Adipocyte (in vitro differentiated cells): ENCODE data around the gene ERO1A.

Source experiments
- DNase-seq: peaks from one replicate; pipeline ENCODE4 v3.0.0-alpha.2; 2015; ENCODE audit warnings: low read depth
- H3K27me3 ChIP-seq: replicated peaks from 2 replicates; pipeline ENCODE4 v1.7.0; 2013; ENCODE audit warnings: mild to moderate bottlenecking, low read length, moderate library complexity; ENCODE audit not compliant: control insufficient read depth, insufficient read depth
- H3K36me3 ChIP-seq: 2 replicates; pipeline ENCODE4 v1.7.0; 2013; ENCODE audit warnings: low read length, mild to moderate bottlenecking, moderate library complexity; ENCODE audit not compliant: control insufficient read depth, insufficient read depth, severe bottlenecking
- H3K4me1 ChIP-seq: 2 replicates; pipeline ENCODE4 v1.7.0; 2013; ENCODE audit warnings: mild to moderate bottlenecking, low read length, moderate library complexity; ENCODE audit not compliant: control insufficient read depth, insufficient read depth
- H3K4me3 ChIP-seq: 2 replicates; pipeline ENCODE4 v1.7.0; 2013; ENCODE audit warnings: mild to moderate bottlenecking, low read length, moderate library complexity
- H3K9ac ChIP-seq: 2 replicates; pipeline ENCODE4 v1.7.0; 2013; ENCODE audit warnings: mild to moderate bottlenecking, low read length, moderate library complexity
- H3K9me3 ChIP-seq: 2 replicates; pipeline ENCODE4 v1.7.0; 2013; ENCODE audit warnings: mild to moderate bottlenecking, low read length, moderate library complexity; ENCODE audit not compliant: control insufficient read depth

ERO1A gene

GRCh38 chr14:52724360-52724644, 28.9 kb upstream of the ERO1A start:
- Histone ChIP-seq H3K9ac (no peak overlapping the region), H3K9me3 (no peaks in the 10 kb centered on the region), H3K4me3 (no peak overlapping the region), H3K4me1 (no peaks in the 10 kb centered on the region), H3K27me3 (no peaks in the 10 kb centered on the region), H3K36me3 (peaks cover 95% of the 10 kb centered on the region)
- DNase-seq, result no peak

GRCh38 chr14:52723514-52724359, 28.4 kb upstream of the ERO1A start:
- Histone ChIP-seq H3K27me3 (no peaks in the 10 kb centered on the region), H3K36me3 (peaks cover 95% of the 10 kb centered on the region), H3K9me3 (no peaks in the 10 kb centered on the region), H3K9ac (no peak overlapping the region), H3K4me1 (no peaks in the 10 kb centered on the region), H3K4me3 (no peak overlapping the region)
- DNase-seq, result no peak

GRCh38 chr14:52716155-52716554, 20.8 kb upstream of the ERO1A start:
- DNase-seq, result no peak
- no peak overlapping the region for H3K4me3 ChIP-seq
- peaks cover 95% of the 10 kb centered on the region for H3K36me3 ChIP-seq
- H3K4me1 ChIP-seq, result peaks cover 8% of the 10 kb centered on the region
- no peaks in the 10 kb centered on the region for H3K27me3 ChIP-seq
- H3K9ac ChIP-seq, result no peak overlapping the region
- no peaks in the 10 kb centered on the region for H3K9me3 ChIP-seq

- Histone ChIP-seq H3K9ac (no peak overlapping the region), H3K9me3 (no peaks in the 10 kb centered on the region), H3K27me3 (no peaks in the 10 kb centered on the region), H3K4me1 (peaks cover 37% of the 10 kb centered on the region), H3K4me3 (no peak overlapping the region), H3K36me3 (peaks cover 82% of the 10 kb centered on the region)
- DNase-seq, result peak; percentile 30
These were observed 16.3 kb upstream of the ERO1A start for GRCh38 chr14:52711666-52712065.

DNA sequence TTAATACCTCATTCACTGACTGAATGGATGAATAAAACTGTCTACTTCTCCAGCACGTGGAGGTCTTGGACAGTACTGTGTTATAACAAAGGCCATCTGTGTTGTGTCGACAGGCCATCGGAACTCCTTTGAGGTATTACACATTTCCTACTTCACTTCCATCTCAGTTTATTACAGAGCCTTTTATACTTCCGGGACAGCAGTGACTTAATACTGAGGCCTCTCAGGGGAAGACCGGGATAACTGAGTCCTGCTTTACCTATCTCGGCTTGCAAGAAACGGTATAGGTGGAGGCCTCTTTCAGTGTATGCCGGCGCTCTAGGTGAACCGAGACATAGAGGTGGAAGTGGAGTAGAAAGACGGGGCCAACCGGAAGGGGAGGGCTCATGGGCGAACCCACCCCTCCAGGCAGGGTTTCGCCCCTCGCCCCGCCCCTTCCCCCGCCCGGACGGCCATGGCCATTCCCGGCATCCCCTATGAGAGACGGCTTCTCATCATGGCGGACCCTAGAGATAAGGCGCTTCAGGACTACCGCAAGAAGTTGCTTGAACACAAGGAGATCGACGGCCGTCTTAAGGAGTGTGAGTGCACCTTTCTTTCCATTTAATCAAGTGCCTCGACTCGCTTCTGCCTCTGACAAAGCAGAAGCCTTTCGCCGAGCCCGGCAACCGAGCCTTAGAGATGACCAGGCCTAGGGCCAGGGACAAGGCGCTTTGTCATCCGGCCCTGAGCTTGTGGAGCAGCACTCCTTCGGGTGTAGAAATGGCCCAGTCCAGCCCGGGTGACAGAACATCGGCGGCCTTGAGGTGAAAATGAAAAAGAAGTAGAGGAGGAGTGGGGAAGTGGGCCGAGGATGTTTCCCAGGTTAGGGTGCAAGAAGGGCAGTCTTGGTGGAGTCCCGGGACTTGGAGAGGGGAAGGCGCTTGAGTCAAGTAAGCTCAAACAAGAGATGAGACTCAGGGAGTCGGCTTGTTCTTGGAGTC, 11.7 kb upstream of the ERO1A start, which contains the start of gene PSMC6:
PSMC6 (plus strand) TSS at position 477 of the 983 bp plus-strand sequence; CDS start at position 497, 20 bp downstream.
- peak; percentile 97 for DNase-seq
- peaks cover 37% of the 10 kb centered on the region for H3K36me3 ChIP-seq

DNA sequence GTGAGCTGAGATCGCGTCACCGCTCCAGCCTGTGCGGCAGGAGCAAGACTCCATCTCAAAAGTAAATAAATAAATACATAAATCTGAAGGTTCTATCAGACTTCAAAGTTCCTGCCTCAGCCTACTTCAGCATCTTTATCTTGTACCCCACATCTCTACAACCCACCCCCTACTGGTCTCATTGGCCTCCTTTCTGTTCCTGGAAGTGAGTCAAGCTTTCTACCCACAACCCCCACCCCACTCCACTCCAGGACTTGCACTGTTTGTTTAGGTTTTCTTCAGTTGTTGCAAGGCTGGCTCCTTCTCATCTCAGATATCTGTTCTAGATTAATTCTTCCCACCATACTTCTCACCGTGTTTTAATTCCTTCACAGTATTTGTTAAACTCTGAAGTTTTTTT, 10.9 kb upstream of the ERO1A start:
- Histone ChIP-seq H3K9ac (peak overlapping the region; percentile 99), H3K36me3 (peaks cover 30% of the 10 kb centered on the region), H3K4me1 (peaks cover 34% of the 10 kb centered on the region), H3K9me3 (no peaks in the 10 kb centered on the region), H3K27me3 (no peaks in the 10 kb centered on the region), H3K4me3 (peak overlapping the region; percentile 91)
- no peak for DNase-seq

More for the DNA sequence above, 11.7 kb upstream of the ERO1A start, which contains the start of gene PSMC6:
- H3K27me3 ChIP-seq, result no peaks in the 10 kb centered on the region
- peaks cover 42% of the 10 kb centered on the region for H3K4me1 ChIP-seq
- H3K9ac ChIP-seq, result peak within 1 kb of the TSS; percentile 99
- no peaks in the 10 kb centered on the region for H3K9me3 ChIP-seq
- H3K4me3 ChIP-seq, result peak within 1 kb of the TSS; percentile 91

GRCh38 chr14:52703664-52704063, 8.3 kb upstream of the ERO1A start:
- no peak overlapping the region for H3K4me3 ChIP-seq
- H3K36me3 ChIP-seq, result peaks cover 5% of the 10 kb centered on the region
- no peaks in the 10 kb centered on the region for H3K9me3 ChIP-seq
- peaks cover 14% of the 10 kb centered on the region for H3K4me1 ChIP-seq
- no peak for DNase-seq
- H3K9ac ChIP-seq, result no peak overlapping the region
- no peaks in the 10 kb centered on the region for H3K27me3 ChIP-seq

DNA sequence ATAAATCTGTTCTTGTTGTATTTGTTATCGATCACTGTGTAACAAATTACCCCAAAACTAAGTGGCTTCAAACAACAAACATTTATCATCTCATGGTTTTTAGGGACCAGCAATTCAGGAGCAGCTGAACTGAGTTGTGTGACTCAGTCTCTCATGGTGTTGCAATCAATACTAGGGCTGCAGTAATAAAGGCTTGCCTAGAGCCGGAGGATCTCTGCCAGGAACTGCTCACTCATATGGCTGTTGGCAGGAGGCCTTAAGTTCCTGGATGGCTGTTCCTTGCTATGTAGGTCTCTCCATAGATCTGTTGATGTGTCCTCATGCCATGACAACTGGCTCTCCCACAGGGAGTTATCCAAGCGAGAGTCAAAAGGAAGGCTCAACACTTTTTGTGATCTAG, 7.9 kb upstream of the ERO1A start:
- H3K4me1 ChIP-seq, result peaks cover 10% of the 10 kb centered on the region
- peak; percentile 94 for DNase-seq
- H3K4me3 ChIP-seq, result no peak overlapping the region
- no peak overlapping the region for H3K9ac ChIP-seq
- H3K9me3 ChIP-seq, result no peaks in the 10 kb centered on the region
- H3K36me3 ChIP-seq, result peaks cover under 1% of the 10 kb centered on the region
- H3K27me3 ChIP-seq, result no peaks in the 10 kb centered on the region

DNA sequence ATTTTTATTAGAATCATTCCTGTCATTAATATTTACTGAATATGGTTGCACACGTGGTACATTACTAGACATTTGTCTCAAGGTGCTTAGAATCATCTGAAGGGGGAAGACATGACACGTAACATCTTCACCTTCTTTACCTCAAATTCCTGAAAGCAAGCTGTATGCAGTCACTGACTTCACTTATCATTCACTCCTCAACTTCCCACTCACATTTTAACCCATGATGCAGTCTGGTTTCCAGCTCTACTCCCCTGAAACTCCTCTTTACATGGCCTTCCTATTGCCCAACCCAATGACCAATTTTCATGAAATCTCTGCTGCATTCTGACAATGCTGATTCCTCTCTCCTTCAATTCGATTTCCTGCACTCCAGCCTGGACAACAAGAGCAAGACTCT, 5.9 kb upstream of the ERO1A start:
- Histone ChIP-seq H3K27me3 (no peaks in the 10 kb centered on the region), H3K4me1 (peaks cover 5% of the 10 kb centered on the region), H3K36me3 (no peaks in the 10 kb centered on the region), H3K9ac (no peak overlapping the region), H3K9me3 (no peaks in the 10 kb centered on the region), H3K4me3 (no peak overlapping the region)
- DNase-seq, result no peak

GRCh38 chr14:52700701-52701172, 5.4 kb upstream of the ERO1A start:
- no peak overlapping the region for H3K4me3 ChIP-seq
- DNase-seq, result peak; percentile 35
- no peaks in the 10 kb centered on the region for H3K9me3 ChIP-seq
- no peaks in the 10 kb centered on the region for H3K27me3 ChIP-seq
- H3K4me1 ChIP-seq, result peaks cover 7% of the 10 kb centered on the region
- no peaks in the 10 kb centered on the region for H3K36me3 ChIP-seq
- no peak overlapping the region for H3K9ac ChIP-seq
